ENCODE measurements around the gene ZNF23.
"Not testable (repeated sequence)": the region's sequence is repeated elsewhere in the genome, so short reads cannot be mapped to it uniquely, and the experiment has no call there.

Gene ZNF23

DNA sequence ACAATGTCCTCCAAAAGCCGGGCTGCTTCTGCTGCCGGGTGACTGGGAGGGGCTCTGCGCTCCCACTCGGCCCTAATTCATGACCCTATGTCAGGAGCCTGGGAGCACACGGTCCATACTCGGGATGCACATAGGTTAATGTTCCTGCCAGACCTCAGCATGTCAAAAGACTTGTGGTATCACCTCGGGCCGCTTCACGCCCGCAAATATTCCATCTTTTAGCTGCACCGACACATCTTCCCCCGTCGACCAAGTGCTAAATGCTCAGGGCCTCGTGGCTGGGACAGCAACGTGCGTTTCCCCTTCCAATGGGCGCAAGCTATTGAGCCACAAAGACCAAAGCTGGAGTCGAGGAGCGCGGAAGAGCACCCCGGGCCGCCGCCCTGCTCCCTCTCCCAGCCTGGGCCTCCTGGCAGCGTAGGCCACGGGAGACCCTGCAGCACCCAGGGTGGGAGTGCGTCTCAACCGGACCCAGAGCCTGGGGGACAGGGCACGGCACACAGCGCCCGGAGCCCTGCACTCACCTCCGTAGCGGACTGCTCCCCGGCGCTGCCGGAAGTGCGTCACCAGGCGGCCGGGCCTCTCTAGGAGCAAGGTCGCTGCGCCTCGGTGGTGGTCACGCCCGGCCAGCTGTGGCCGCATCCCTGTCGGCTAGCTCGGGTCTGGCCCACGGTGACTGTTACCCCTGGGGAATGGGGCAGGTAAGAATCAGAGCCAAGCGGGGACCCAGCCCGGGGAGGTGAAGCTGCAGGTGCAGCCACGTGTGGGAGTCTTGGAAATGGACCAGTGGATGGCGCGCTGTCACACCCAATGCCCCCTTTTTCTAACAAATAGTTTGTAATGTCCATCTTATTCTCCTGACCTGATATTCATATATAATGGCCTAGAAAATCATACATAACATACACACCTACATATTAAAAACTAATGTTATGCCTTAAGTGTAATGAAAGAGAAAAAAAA is at the start of gene ZNF23:
Gene ZNF23 (minus strand): TSS at position 562 of the 963 bp plus-strand sequence. CDS start 5,451 bp downstream, outside the sequence.
- DNase-seq = peak; percentile 59 to 84

DNA sequence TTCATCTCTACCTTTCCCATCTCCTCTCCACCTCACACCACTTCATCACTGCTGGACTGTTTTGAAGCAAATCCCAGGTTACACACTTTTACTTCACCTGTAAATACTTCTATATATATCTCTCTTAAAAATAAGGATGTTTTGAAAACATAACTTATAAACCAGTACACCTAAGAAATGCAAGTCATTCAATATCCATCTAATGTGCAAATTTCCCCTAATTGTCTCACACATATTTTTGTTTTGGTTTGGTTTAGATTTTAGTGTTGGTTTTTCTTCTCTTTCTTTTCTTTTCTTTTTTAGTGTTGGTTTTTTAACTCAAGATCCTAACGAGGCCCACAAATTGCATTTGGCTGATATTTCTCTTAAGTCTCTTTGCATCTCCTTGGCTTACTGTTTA is 45.0 kb upstream of the ZNF23 start:
- DNase-seq = no peak

DNA sequence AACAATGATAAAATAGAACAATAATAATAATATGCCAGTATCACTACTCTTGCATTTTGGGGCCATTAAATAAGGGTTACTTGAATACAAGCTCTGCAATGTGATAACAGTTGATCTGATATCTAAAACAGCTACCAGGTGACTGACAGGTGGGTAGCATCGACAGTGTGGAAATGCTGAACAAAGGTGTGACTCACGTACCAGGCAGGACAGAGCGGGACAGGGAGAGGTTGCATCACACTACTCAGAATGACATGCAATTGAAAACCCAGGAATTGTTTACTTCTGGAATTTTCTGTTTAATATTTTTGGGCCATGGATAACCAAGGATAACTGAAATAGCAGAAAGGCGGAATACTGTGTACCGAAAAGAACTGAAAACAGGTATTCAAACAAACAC is 42.9 kb upstream of the ZNF23 start:
- no peak for DNase-seq

DNA sequence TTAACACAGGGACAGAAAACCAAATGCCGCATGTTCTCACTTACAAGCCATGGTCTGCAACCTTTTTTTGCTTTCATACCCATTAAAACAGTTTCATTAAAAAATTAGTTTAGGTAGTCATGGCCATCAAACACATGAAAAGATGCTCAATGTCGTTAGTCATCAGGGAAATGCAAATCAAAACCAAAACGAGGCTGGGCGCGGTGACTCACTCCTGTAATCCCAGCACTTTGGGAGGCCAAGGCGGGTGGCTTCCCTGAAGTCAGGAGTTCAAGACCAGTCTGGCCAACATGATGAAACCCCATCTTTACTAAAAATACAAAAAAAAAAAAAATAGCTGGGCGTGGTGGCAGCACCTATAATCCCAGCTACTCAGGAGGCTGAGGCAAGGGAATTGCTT is 42.0 kb upstream of the ZNF23 start:
- not testable (repeated sequence) for DNase-seq

DNA sequence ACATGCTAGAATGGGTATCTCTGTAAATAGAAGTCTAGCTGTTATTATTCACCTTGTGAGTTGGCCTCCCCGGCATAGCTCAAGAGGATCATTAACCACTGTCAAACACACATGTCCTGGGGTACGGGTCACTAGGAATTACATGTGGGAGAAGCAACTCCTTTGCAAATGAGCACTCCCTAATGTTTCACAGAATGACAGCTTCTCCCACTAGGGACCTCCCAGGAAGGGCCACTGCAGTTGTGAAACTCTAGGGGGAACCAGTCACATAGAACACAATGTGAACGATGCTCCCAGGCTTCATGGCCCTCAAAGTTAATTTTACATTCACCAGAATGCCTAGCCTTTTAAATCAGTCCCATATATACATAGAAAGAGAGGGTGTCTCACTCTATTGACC is 39.5 kb upstream of the ZNF23 start:
- no peak for DNase-seq

DNA sequence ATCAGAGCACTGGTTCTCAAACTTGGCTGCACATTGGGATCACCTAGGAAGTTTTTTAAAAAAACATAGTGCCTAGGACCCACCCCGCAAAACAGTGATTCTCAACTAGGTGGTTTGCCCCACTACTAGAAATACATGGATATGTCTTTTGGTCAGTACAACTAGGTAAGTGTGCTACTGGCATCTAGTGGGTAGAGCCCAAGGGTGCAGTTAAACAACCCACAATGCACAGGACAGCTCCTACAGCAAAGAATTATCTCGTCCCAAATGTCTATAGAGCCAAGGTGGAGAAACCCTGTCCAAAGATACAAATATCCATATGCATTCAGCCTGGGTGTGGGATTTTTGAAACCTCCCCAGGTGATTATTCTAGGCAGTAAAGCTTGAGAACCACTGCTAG is 38.9 kb upstream of the ZNF23 start:
- DNase-seq = no peak

DNA sequence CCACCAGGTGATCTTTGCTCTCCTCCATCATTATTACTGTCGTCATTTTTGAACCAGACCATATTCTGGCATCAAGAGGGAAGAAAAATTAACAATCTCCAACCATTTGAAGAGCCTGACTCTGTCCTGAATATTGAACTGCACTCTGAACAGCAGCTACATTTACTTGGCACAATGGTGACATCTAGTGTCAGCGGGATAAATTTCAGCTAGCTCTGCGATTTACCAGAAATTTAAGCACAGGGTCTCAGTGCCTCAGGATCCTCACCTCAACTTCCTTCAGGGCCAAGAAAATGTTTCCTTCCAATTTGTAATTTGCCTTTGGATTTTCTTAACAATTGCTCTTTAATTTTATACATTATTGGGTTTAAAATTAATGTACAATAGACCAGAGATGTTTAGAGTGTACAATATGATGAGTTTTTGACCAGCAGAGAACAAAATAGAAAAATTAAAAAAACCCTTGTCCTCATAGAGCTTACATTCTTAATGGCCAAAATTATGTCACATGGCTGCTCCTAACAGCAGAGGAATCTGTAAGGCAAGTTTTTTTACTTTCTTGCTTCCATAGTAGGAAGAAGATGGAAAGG is 37.8 kb upstream of the ZNF23 start:
- peak in 1 of 2 donors; percentile 52 for DNase-seq

DNA sequence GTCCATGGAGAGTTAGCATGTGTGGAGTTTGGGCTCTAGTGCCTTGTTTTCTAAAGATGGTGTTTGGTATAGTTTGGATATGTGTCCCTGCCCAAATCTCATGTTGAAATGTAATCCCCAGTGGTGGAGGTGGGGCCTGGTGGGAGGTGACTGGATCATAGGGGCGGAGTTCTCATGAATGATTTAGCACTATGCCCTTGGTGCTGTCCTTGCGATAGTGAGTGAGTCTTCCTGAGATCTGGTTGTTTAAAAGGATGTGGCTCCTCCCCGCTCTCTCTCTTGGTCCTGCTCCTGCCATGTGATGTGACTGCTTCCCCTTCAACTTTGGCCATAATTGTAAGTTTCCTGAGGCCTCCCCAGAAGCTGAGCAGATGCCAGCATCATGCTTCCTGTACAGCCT is 36.0 kb upstream of the ZNF23 start:
- no peak for DNase-seq

DNA sequence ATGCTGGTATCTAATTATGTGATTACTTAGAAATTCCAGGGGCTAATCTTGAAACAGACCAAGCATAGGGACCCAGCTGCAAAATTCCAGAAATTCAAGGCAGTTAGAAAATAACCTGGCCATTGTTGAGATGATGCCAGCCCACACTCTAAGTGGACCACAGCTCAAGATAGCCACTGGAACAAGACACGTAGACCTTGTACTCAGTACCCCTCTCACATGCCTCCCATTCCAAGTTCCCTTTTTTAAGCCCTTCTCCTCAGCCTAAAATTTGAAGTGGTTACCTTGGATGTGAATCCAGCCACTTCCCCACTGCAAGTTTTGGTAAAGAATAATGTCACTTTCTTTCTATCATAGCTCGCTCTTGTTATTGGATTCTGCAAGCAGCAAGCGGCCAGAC is 31.2 kb upstream of the ZNF23 start:
- no peak for DNase-seq

DNA sequence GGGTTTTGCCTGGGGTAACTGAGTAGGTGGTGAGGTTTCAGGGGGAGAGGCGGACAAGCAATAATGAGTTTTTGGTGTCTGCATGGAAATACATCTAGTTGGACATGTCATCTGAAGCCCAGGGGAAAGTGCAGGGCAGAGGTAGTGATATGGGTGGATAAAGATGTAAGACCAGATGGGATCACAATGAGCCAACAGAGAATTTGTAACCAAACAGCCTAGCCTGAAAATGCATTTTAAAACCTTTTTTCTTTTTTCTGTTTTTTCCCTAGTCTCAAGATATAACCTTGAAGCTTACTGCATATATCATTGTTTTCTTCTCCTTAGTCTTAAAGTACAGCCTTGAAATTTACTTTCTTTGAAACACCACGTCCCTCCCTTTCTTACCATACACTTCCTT is 30.7 kb upstream of the ZNF23 start:
- DNase-seq = no peak

DNA sequence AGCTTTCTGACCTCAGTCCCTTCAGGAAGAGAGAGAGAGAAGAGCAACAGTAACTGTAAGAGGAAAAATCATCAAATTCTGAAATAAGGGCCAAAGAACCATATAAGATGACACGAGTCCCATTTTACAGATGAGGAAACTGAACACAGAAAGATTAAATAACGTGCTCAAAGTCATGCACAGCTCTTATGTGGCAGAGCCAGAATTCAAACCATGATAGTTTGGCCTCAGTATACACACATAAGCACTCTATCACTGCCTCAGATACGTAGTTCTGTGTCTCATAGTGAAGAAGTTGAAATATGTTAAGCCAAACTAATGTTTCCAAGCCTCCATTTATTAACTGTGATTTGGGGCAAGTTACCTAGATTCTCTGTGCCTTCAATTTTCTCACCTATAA is 29.0 kb upstream of the ZNF23 start:
- DNase-seq = no peak

DNA sequence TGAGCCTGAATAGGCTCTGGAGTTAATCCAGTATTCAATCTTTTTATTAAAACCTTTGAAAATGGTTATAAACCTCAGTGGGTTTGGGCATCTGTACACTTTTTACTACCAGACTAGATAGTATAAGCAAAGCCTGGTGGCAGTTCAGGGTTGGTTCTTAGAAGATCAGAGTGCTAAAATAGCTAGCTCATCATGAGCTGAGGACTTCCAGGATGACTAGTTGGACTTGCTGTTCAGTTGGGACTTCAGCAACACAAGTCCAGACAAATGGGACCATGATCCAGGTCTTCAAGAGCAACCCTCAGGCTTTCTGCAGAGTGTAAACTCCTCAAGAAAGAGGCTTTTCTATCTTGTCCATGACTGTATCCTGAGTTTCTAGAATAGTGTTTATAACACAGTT is 28.3 kb upstream of the ZNF23 start:
- no peak for DNase-seq

DNA sequence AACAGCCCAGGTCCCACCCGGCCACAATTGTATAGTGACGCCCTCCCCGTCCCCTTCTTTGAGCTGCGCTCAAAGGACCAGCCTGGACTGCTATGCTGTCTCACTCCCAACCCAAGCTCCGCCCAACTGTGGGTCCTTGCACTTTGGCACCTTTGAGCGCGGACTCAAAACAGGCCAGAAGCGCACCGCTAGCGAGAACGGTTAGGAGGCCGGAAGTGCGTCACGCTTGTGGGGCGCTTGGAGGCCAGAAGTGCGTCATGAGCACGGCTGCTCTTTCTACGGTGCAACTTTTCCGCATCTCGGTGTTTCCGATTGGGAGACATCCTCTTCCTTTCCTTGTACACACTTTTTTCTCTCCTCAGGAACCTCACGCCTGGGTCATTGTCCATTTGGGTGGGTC is 27.1 kb upstream of the ZNF23 start, which contains the start of gene ZNF19:
Gene ZNF19 (minus strand): TSS at position 203 of the 400 bp plus-strand sequence. CDS start 7,210 bp downstream, outside the sequence.
- no peak for DNase-seq

DNA sequence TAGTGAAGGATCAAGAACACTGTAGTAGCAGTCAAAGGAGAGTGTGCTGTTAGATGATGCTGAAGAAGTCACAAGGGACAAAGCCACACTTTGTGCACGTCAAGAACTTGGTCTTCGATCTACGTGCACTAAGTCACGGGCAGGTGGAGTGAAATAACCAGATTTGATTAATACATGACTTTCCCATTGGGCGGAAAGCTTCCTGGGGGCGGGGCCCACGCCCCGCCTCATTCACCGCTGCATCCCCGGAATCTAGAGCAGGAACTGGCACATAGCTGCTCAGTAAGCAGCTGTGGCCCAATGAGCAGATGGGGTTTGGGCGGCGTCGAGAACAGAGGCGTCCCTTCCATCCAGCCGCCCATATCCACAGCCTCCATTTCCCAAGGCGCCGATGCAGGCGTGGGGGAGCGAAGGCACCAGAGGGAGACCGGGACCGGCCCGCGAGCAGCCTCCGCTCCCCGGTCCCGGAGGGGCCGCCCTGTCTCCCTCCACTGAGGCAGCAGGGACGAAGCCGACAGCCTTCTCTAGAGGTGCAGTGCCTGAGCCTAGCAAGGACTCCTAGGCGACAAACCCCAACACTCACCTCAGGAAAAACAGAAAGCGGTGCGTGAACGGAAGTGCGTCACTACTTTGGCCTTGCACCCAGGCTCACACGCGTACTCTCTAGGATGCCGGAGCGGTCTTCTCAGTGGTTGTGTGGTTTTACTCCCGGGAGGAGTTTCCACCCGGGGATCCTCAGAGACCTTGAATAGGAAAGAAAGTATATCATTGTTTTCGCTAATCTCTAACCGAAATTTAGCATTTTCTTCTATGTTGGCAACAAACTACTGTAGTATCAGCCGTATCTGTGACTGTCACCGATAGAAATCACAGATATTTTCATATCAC is 22.2 kb upstream of the ZNF23 start:
- peak; percentile 82 to 94 for DNase-seq

DNA sequence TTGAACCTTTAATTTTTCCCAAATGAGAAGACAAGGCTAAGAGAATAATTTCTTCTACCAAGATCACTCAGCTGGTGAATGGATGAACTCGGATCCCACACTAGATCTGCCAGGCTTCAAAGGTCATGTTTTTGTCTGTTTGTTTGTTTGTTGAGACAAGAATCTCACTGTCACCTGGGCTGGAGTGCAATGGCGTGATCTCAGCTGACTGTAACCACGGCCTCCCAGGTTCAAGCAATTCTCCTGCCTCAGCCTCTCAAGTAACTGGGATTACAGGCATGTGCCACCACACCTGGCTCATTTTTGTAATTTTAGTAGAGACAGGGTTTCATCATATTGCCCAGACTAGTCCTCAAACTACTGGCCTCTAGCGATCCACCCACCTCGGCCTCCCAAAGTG is 20.5 kb upstream of the ZNF23 start:
- DNase-seq = no peak

DNA sequence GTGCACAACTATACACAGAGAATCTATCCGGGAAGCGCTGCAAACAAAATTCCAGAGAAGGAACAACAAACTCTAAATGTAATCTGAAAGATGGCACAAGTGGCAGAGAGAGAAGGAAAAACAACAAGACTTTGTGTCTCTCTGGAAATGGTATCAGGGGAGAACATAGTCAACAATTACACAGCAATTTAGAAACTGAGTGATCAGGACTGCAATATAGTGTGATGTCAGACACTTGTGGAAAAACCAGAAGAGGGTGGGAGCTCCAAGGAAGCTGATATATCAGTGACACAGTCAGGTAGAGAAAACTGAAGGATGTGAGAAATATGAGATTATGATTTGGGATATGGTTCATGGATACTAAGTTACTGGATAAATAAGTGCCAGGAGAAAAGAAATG is 18.9 kb upstream of the ZNF23 start:
- no peak for DNase-seq

DNA sequence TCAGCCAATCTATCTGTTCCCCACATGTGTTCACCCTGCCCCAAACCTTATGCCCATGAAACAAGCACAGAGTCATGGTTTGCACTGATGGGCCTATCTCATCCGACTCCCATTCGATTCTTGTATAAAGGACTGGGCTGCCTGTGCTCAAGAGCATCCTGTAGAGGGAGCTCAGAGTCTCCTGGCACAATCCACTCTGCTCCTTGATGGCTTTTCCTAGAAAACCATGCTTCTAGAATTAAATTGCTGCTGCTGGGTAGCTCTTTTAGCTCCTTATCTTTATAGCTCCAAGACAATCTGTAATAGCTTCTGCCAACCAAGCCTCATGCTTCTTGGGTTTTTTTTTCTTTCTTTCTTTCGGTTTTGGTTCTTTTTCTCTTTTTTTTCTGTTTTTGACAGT is 17.4 kb upstream of the ZNF23 start:
- DNase-seq = peak in 1 of 2 donors; percentile 1

DNA sequence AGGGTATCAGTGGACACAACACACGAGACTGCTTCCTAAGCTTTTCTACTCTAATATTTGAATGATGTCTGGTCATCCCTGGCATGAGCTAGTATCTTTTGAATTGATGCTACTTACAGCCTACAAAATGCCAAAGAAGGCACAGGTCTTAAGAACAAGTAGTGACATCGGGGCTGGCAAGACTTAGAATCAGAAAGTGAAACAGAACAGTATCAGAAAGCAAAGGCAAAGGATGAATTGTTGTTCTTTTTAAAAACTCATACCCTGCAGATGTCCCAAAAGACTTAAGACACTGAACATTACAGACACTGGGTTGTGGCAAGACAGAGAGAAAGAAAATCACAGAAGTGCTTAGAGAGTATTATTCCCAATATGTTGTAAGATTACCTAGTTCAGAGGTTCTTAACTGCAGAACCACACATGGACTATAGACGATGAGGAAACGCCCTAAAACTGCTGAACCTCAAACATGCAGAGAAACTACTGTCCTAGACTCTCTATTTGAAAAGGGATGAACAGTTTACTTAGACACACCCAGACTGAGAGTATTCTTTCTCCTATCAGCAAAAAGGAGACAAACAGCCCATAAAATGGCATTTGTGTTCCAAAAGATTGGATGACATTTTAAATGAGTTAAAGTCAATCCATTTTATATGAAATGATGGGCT is 14.5 kb upstream of the ZNF23 start:
- no peak for DNase-seq

DNA sequence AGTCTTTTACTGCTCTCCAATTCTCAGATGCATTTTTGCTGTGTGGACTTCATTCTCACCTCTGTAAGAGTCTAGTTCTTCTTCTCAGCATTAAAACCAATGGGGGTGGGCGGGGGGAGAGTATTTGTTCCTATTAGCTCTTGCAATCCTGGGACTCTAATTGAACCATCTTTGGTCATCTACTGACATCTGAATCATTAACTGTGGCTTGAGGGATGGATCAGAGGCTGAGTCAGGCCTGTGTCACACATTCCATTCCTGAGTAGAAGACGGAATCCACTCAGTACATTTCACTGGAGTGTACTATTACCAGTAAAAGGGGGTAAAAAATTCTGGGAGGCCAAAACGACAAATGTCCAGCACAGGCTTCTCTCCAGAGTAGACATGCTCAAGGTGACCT is 12.8 kb upstream of the ZNF23 start:
- no peak for DNase-seq

DNA sequence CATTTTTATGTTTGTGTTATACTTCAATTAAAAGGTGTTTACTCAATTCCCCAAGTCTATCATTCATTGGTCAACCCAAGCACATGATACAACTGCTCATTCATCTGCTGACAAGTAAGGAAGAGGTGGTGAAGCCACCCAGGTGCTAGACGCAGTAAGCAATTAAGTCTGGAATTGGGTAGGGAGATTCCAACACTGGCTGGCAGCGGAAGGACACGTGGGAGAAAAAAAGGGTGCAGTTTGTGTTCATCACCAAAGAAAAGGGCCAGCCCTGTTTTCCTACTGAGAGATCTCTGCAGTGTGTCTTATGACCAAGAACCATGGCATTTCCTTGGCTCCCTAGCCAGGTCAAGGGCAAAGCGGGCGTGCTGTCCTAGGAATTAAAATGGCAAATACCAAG is 11.8 kb upstream of the ZNF23 start:
- DNase-seq = no peak

DNA sequence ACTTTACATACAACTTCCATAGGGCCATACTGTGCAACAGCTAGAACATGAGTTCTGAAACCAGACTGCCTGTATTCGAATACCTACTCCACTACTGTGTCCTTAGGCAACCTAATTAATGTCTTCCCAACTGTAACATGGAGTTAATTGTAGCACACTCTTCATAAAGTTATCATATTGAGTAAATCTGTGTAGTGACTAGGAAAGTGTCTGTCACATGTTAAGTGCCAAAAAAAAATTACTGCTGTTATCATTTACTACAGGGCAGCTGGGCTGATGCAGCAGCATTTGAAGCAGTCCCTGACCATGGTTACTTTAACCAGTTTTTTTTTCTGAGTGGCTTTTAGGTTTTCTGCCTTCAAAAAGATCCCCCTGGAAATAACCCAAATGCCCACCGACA is 10.9 kb upstream of the ZNF23 start:
- DNase-seq = no peak

DNA sequence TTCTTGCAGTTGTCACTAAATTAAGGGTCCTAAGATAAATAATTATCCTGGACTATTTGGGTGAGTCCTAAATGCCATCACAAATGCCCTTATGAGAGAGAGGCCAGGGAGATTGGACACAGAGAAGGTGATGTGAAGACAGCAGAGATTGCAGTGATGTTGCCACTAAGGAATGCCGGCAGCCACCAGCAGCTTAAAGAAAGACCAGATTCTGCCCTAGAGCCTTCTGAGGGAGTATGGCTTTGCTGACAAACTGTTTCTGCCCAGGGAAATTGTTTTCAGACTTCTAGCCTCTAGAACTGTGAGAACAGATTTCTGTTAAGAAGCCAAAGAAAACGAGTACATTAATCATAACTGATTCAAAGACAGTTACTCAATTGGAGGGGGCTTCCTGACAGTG is 10.0 kb upstream of the ZNF23 start:
- no peak for DNase-seq

DNA sequence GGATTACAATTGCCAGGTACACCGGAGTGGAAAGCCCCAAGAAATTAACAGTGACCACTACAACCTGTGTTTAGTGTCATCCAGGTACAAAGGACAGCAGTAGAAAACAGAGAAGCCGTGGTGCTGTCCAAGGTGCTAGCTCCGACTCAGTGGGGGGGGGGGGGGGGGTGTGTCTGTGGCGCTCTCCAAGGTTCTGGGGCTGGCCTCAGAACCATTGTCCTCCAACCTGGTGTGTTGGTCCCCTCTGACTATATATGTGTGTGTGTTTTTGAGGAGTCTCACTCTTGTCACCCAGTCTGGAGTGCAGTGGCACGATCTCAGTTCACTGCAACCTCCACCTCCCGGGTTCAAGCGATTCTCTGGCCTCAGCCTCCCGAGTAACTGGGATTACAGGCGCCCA is 5.8 kb upstream of the ZNF23 start:
- DNase-seq = no peak
